GM18508 (cell line): Measurements from ENCODE around the gene HEXIM2.

Experiments used
- ATAC-seq: cut with Tn5 transposase; IDR thresholded peaks from one replicate; pipeline ENCODE4 v1.9.1; 2021; ENCODE audit warnings: moderate number of reproducible peaks; ENCODE audit not compliant: insufficient read depth, unreplicated experiment

The HEXIM2 gene

DNA sequence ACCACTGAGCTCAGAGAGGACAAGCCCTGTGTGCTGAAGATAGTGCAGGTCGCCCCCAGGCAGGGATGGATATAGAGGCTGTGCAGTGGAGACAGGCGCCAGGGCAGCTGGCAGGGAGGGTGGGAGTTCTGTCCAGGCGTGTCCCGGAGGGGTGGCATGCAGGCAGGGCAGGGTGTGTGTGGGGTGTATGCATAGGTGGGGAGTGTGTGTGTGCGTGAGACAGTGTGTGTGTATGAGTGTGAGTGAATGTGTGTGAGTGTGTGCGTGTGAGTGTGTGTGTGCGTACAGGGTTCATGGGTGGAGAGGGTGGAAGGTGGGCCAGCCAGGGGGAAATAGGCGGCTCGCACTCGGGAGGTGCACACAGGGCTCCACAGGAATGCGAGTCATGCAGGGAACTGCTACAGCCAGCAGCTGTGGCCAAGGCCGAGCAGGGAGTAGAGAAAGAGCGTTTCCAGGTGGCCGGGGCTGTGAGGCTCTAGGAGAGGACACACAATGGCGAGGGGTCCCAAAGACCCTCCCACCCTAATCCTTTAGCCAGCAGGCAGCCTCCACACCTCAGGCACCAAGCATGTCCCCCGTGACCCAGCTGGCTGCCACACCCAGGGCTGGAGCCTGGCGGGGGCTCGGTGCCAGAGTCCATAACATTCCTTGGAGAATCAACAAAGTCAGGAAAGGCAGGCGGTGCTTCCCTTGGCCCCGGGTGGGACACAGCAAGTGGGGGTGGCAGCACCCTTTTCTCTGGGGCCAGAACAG, 34.0 kb upstream of the HEXIM2 start:
- no peak for ATAC-seq

DNA sequence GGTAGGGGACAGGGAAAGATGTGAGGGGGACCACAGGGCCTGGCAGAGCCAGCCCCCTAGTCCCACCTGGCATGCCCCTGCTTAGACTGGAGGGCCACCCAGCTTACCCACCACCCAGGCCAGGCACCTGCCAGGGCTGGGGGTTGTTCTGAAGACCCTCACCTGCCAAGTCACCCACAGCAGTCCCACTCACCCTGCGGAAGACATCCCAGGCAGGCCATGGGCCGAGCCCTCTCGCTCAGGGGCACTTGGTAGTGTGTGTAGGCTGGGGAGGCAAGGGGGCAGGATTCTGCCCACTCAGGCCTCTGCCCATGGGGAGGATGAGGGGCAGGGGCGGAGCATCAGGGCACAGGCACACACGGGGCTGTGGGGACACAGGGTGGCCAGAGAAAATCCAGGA, 33.3 kb upstream of the HEXIM2 start:
- ATAC-seq: no peak

DNA sequence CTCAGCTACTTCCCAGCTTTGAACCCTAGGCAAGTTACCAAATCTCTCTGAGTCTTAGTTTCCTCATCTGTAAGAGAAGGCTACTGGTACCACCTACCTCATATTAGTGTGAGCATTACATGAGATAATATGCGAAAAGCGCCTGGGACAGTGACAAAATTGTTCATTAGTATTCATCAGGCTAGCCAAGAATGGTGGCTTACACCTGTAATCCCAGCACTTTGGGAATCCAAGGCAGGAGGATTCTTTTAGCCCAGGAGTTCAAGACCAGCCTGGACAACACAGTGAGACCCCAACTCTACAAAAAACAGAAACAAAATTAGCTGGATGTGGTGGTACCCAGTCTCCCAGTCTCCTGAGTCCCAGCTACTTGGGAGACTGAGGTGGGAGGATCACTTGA, 32.7 kb upstream of the HEXIM2 start:
- ATAC-seq: no peak

DNA sequence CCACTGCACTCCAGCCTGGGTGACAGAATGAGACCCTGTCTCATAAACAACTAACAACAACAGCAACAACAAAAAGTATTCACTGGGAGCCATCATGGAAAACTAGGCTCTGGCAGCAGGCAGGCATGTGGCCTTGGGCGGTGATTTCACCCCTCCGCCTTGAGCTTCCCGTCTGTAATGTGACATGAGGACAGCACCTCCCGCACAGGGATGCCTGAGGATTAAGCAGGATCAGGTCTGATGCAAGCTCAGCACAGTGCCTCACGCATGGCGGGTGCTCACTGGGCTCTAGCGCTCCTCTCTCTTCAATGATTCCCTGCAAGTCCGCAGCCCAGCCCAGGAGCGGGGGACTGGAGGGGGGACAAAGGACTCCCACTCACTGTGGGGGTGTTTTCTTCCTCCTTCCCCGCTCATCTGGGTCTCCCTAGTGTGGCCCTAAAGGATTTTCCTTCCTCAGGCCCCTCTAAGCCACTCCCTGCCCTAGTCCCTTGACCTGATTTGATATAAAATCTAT, 32.2 kb upstream of the HEXIM2 start:
- ATAC-seq: no peak

DNA sequence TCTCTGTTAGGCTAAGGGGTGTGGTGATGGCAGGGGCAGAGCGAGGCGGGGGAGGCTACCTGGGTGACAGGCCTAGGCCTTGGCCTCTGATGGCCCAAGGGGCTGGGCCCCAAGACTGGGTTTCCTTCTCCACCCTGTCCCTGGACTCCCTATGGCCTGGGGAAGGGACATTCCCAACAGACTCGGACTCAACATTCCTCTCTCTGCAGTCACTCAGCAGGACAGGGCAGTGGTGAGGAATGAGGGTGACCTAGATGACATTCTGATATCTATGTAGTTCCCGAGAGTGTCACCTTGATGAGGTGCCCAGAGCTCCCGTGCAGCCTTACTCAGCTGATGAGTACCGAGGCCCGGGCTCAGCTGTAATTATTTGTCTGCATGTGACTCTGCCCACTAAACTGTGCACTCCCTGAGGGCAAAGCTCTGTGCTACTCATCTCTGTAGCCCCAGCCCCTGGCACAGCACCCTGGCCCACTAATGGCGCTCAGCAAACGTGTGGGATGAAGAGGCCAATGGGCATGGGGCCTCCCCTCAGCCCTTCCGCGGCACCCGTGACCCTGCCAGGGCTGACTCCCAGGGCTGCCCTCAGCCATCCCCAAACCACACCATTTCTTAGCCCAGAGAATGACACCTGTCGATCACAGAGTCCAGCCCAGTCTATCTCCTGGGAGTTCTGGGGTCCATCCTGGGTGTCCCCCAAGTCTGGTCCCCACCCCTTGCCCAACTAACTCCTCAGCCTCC, 31.6 kb upstream of the HEXIM2 start:
- ATAC-seq: no peak

DNA sequence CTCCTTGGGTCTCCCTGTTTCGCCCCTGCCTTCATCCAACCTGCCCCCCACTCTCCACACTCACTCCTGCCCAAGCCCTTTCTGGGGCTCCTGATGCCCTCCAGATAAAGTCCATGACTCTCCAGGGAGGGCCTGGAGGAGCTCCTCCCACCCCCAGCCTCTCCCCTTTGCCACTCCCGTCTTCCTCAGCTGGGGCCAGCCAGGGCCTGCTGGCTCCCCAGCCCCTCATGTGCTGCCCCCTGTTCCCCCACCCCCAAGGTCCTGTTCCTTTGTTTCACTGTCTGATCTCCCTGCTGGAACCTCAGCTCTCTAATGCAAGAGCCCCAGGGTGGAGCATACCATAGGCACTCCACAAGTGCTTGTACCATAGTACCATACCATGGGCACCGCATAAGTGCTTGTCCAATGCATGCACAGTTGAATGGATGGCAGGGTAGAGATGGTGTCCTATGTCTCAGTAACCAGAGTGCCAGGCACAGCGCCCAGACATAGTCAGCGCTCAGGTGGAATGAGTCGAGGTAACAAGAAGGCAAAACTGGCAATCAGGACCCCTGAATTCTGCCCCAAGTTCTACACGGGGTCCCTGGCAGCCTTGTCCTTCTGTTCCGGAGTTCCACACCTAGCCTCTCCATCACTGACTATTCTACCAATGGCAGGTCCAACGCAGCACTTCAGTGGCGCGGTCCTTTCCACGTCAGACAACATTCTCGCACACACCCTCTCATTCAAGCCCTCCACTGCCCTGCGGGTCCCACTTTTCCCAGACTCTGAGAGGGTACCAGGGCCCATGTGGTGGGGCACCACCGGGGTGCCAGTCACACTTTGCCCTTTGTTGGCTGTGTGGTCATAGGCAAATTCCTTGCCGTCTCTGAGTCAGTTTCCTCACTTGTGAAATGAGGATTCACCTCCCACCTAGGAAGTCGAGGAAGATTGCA, 30.7 kb upstream of the HEXIM2 start:
- ATAC-seq: no peak

DNA sequence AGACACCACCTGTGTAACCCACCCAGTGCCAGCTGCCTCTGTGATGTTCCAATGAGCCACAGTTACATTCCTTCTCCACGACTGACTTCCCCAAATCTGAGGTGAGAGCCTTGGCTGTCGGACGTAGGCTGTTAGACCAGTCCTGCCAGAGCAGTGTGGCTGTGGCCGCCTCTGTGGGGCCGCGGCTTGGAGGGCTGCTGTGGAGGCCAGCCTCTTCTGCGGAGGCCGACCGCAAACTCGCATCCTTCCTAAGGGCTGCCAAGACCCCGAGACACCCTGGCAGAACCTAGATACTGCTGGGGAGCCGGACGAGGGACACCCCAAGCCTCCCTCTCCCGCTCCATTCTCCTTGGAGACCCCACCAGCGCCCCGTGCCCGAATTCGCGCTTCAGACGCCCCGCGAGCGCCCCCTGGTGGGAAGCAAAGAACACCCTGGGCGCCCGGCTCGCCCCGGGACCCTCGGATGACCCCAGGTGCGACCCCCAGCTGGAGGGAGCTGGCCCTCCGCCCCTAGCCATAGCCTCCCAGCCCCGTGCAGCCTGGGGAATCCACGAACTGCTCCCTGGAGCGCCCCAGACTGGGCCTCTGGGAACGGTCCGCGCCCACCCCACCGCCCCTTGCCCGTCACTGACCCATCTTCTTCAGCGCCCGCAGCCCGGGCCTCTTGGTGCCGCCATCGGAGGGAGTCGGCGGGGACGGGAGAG, 29.9 kb upstream of the HEXIM2 start:
- no peak for ATAC-seq

DNA sequence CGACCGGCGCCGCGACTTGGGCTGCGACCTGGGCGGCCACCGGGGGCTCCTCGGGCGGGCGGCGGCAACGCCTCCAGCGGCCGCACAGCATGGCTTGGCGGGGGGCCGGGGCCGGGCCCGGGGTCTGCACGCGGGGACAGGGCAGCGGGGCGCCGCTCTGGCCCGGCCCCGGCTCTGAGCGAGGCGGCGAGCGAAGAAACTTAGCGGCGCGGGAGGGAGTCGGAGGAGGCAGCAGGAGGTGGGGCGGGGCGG, 29.4 kb upstream of the HEXIM2 start, which contains the start of gene PLCD3:
Gene PLCD3, minus strand, starts transcription at position 196 of the 252 bp plus-strand sequence. Its CDS starts 105 bp downstream, at position 91.
- ATAC-seq: no peak

DNA sequence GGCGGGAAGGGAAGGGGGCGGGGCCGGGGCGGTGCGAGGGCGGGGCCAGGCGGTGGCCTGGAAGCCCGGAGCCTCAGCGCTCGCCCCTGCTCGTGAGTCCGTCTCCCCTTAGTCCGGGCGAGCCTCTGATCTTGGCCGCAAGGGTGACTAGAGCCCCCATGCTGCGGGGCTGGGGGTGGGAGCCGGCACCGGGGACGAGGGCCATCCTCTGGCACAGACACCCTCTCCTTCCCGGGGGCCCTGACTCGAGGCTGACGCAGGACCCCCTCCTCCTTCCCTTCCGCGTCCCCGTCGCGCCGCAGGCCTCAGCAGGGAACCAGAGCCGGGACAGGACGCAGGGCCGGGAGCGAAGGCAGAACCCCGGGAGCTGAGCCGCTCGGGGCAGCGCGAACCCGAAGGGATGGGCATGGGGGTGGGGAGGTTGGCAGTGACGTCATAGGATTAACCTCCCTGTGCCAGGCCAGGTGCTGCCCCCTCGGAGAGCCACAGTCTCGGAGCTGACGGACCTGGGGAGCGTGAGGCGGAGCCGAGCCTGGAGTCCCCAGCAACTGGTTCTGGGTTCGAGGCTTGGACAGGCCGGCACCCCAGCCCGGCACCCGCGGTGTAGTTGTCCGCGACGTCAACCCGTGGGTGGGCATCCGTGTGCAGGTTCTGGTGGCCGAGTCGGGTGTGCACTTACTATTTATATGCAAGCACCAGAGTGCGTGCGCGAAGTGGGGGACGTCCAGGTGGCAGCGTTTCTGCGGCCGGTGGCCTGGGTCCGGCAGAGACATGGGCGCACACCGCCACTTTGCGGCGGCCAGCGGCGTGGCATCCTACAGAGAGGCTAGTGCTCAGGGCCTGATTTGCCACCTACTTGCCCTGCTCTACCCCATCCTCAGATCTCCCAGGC, 28.9 kb upstream of the HEXIM2 start:
- no peak for ATAC-seq

DNA sequence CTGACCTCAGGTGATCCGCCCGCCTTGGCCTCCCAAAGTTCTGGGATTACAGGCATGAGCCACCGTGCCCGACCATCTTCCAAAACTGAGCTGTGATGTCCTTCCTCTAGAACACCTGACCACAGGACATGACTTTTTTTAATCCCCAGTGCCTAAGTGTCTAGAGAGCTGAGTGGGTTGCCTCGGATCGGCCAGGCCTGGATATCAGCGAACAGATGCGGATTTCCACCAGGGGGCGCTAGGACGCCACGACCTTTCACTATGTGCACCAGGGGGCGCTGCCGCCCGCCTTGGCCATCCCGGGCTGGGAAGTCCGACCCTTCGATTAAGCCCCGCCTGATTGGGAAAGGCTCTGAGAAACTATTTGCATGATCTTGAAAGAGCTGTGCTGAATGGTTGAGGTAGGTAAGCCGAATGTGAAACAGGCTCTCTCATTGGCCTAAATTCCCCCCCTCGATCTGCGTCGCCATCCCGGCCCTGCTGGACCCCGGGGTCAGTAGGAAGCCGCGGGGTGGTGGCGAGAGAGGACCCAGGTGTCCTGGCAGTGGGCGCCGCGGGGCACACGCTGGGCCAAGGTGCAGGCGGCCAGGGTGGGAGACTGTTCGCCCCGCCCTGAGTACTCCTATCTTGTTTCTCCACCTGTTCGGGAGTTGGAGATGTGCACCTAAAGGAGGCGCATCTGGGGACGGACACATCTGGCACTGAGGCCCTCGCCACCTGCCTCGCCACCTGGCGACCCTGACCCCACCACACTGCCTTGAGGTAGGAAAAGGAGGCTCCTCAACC, 26.3 kb upstream of the HEXIM2 start, which contains the start of gene ACBD4:
Gene ACBD4, plus strand, starts transcription at position 496 of the 786 bp plus-strand sequence. CDS start 458 bp downstream, outside the sequence.
- ATAC-seq: peak; percentile 72

DNA sequence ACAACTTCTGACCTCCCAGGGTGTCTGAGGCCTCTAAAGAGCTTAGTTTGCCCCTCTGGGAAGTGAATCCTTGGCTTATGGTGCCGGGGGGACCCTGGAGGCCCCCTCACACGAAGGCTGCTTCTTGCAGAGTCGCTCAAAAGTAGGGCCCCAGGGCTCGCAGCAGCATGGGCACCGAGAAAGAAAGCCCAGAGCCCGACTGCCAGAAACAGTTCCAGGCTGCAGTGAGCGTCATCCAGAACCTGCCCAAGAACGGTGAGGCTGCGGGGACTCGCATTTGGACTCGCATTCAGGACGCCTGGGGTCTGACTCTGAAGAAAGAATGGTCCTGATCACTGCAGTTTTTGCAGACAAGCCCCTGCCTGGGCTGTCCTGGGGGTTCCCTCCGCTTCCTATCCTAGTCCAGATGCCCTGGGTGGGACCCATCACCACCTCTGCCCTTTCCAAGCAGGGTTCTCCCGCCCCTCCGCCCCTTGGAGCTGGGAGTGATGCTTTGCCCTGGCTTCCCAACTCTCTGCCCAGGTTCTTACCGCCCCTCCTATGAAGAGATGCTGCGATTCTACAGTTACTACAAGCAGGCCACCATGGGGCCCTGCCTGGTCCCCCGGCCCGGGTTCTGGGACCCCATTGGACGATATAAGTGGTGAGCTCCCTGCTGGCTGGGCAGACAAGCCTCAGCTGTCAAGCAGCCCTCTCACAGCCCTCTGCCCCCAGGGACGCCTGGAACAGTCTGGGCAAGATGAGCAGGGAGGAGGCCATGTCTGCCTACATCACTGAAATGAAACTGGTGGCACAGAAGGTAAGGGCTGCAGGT, 25.5 kb upstream of the HEXIM2 start:
- ATAC-seq: no peak

DNA sequence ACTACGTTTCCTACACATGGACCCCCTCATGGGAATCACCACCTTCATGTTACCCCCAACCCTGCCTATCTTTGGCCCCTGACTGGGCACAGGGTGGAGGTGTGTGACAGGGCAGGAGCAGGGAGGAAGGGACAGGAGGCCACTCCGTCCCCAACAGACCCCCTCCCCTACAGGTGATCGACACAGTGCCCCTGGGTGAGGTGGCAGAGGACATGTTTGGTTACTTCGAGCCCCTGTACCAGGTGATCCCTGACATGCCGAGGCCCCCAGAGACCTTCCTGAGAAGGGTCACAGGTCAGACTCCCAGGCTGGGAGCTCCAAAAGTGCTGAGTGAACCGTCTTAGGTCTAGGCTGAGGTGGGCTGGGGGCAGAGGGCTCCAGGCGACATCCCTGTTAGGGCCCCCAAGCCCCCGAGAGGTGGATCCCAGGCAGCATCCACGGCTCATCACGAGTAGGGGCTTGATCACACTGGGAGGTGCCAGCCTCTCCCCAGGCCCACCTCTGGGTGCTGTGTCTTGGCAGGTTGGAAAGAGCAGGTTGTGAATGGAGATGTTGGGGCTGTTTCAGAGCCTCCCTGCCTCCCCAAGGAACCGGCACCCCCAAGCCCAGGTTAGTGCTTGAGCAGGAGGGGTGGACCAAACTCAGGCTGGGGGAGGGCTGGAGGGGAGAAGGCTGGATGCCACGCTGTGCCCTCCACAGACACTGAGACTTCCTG, 24.7 kb upstream of the HEXIM2 start:
- no peak for ATAC-seq

DNA sequence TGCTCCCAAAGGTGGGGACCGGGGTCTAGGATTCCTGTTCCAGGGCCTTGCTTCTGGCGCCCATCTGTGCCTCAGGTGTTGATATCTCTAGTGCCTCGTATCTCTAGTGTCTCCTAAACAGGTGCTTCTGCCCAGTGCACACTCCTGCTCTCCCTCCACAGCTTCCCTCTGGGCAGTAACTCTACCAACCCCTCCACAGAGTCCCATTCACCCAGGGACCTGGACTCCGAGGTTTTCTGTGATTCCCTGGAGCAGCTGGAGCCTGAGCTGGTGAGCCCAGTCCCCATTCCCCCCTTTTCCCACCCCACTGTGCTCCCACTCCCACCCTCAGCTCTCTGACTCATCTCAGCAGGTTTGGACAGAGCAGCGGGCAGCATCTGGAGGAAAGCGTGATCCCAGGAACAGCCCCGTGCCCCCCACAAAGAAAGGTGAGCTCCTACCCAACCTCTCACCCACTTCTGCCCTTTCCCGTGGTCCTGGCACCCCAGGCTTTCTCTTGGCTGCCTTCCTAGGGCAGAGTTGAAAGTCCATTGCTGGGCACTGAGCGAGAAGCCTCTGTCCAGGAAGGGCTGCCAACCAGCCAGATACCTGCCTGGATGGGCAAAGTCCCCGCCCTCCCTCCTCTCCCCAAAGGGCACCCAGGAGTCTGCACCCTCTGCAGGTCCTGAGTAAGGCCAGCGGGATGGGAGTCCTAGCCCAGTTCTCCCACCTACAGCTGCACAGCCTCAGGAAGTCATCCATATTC, 23.9 kb upstream of the HEXIM2 start:
- no peak for ATAC-seq

DNA sequence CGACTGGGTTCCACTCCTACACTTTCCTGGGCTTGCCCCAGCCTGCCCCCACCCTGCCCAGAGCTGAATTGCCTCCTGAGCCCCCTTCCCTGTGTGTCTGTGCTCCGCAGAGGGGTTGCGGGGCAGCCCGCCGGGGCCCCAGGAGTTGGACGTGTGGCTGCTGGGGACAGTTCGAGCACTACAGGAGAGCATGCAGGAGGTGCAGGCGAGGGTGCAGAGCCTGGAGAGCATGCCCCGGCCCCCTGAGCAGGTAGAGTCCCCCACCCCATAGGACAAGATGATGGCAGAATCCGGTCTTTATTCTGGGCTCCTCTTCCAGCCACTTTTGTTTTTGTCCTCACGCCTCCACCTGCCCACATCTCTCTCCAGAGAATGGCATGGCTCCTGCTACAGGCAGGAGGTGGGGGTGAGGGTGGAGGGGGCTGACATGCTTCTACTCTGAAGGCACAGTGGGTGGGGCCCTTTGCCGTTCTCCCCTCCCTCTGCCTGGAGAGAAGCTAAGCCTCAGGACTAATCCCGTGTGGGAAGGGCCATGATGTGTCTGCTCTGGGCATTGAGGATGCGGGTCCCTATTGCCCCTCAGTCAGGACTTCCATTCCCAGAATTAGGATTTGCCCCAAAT, 22.7 kb upstream of the HEXIM2 start:
- ATAC-seq: no peak

DNA sequence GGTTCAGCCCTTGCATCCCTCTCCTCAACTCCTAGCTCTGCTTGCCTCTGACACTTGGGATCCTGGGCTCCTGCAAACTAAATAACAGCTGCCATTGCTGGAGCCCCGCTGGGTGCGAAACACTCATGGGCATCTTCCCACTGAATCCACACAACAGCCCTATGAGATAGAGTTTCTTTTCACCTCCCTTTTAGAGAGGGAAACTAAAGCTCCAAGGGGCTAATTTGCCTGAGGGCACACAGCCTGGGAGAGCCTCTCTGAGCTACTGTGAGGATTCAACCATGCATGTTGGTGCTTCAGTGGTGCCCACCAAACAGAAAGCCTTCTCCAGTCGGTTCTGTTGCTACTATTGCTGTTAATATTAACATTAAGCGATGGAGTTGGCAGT, 22.1 kb upstream of the HEXIM2 start:
- no peak for ATAC-seq
